COLO668 (cell line): ENCODE data around the gene TUBB8.
"Not testable (repeated sequence)": the region's sequence is repeated elsewhere in the genome, so short reads cannot be mapped to it uniquely, and the experiment has no call there.

Experiments
- DNase-seq: peaks from one replicate; lab custom pipeline; 2025; ENCODE audit not compliant: unreplicated experiment; lab: John Stamatoyannopoulos, UW

The TUBB8 gene

DNA sequence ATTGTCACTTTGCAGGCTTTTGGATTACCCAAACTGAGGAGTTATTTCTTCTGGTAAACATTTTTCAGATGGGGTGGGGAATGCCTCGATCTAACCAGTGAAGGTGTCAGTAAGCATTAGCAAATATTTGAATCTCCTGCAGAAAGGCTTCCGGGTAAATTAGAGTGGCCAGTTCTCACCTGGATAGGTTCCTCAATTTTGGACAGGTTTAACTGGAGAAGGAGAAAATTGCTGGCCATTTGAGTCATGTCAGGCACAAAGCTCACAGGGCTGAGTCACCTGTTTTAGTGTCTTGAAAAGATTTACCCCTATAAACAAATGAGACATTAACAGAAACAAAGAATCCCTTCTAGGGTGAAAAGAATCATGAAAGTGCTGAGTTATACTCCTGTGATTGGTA is 830 bp upstream of the TUBB8 start:
- not testable (repeated sequence) for DNase-seq

DNA sequence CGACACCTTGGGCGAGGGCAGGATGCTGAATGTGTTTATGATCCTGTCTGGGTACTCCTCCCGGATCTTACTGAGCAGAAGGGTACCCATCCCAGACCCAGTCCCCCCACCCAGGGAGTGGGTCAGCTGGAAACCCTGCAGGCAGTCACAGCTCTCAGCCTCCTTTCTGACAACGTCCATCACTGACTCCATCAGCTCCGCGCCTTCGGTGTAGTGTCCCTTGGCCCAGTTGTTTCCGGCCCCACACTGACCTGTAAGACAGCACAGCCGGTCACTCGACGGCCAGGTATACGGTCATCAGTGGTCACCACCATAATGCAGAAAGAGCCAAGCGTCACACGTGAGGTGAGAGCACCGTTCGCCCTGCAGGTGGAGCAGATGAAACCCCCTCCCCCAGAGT is 1.2 kb downstream of the TUBB8 start:
- DNase-seq = not testable (repeated sequence)

DNA sequence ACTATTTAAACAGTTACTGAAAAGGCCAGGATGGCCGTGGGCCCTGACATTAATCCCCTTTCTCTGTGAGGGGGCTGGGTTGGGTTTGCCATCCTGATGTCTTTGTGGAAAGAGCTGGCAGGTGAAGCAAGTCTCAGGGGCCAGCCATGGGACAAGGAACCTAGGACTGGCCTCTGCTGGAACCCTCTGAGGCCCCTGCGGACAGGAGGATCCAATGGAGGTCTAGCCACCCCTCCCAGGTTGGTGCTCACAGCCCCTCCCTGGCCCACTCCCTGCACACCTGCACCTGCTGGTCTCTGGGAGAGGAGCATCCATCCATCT is 35.8 kb downstream of the TUBB8 start:
- not testable (repeated sequence) for DNase-seq

DNA sequence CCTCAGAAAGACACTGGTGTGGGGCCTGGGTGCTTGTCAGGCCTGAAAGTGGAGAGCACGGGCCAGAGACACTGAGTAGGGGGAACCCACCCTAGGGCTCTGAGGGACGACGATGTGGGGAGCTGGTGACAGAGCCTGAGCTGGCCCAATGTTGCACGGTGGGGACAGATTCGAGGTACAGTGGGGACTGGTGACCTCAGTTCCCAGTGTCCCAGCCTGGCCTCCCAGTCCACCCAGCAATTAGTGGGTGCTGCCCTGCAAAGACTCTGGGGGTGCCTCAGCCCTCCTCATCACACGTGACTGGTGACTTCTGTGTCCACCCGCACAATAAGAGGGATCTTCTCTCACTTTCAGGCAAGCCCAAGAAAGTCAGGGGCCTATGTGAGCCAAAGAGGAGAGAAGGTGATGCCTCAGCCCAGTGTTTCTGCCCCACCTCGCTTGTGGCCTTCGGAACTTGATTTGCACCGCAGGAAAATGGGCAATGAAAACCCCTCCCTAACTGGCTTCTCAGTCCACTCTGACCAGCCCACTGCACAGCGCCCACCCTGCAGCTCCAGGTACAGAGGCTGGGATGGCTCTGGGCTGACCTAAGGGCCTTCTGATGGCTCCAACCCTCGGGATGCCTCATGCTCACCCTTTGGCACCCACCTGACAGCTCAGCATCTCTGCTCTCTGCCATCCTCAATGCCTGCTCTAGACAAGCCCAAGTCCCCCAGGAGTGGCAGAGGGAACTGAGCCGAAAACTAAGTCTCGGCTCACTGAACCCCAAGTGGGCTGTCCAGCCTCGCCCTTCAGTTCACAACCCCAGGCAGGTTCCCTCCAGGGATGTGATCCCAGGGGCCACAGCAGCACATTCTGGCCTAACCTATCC is 36.4 kb downstream of the TUBB8 start:
- DNase-seq = not testable (repeated sequence)

DNA sequence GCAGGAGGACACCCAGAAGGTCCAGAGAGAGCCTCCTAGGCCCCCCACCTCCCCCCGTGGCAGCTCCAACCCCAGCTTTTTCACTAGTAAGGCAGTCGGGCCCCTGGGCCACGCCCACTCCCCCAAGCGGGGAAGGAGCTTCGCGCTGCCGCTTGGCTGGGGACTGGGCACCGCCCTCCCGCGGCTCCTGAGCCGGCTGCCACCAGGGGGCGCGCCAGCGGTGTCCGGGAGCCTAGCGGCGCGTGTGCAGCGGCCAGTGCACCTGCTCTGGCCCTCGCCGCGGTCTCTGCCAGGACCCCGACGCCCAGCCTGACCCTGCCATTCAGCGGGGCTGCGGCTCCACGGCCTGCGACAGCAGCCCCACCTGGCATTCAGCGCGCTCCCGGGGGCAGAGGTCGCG is 37.8 kb downstream of the TUBB8 start:
- not testable (repeated sequence) for DNase-seq

DNA sequence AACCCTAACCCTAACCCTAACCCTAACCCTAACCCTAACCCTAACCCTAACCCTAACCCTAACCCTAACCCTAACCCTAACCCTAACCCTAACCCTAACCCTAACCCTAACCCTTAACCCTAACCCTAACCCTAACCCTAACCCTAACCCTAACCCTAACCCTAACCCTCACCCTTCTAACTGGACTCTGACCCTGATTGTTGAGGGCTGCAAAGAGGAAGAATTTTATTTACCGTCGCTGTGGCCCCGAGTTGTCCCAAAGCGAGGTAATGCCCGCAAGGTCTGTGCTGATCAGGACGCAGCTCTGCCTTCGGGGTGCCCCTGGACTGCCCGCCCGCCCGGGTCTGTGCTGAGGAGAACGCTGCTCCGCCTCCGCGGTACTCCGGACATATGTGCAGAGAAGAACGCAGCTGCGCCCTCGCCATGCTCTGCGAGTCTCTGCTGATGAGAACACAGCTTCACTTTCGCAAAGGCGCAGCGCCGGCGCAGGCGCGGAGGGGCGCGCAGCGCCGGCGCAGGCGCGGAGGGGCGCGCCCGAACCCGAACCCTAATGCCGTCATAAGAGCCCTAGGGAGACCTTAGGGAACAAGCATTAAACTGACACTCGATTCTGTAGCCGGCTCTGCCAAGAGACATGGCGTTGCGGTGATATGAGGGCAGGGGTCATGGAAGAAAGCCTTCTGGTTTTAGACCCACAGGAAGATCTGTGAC is 38.7 kb downstream of the TUBB8 start:
- DNase-seq = not testable (repeated sequence)
